Epithelial cell of proximal tubule (primary cell): Measurements from ENCODE around the gene PERM1. TPM values are rescaled to one million over a fixed set of nuclear protein-coding genes. Genes with fewer than 3 reads are reported as not detected.

Source experiments
- DNase-seq: peaks from one replicate; pipeline ENCODE4 v3.0.0-alpha.2; 2011; ENCODE audit warnings: low read depth
- H3K4me3 ChIP-seq: 2 replicates; pipeline ENCODE4 v1.5.1; 2011; ENCODE audit warnings: low read depth, mild to moderate bottlenecking, low read length
- total RNA-seq: library from RNA; depleted of rRNA; stranded (reverse); fragments of >200 nt; gene quantifications from 2 replicates; pipeline ENCODE4 v1.2.3, GENCODE V29; 2015
- TF ChIP-seq, protein P1 (sequence below): conservative IDR thresholded peaks from 2 replicates; pipeline ENCODE4 v1.5.1; 2012; ENCODE audit warnings: low read depth, mild to moderate bottlenecking, low read length

PERM1 gene
- total RNA-seq, 1 donor from 2014 or later = not detected

DNA sequence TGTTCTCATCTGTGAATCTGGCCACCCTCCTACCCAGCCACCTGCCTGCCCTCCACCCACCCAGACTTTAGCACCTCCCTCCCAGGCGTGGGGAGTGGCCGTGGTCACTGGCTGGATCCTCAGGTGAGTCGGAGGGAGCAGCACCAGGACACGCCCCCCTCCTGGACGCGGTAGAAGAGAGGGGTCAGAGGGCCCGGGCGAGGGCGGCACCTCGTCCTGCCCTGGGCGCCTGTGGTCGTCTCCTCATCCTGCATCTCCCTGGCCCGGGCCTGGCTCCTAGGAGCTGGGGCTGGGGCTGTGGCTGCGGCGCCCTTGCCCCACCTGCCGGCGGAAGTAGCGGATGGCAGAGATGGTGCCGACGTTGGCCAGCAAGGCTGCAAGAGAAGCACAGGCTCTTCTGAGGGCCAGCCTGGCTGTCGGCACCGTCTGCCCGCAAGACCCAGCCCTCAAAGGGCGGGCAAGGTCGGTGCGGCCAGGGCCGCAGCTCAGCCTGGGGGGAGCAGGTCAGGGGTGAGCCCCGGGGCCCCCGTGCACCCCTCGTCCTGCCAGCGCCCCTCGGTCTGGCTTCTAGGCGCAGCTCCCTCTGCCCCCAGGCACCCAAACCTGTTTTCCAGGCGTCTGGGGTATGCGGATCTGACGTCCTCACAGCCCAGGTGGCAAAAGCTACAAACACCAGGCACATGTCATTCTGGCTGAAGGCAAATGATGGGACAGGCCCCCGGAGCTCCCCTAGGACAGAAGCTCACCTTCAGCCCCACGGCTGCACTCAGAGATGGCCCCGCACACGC is 5.8 kb downstream of the PERM1 start:
- DNase-seq = no peak
- TF ChIP-seq, protein P1, sequence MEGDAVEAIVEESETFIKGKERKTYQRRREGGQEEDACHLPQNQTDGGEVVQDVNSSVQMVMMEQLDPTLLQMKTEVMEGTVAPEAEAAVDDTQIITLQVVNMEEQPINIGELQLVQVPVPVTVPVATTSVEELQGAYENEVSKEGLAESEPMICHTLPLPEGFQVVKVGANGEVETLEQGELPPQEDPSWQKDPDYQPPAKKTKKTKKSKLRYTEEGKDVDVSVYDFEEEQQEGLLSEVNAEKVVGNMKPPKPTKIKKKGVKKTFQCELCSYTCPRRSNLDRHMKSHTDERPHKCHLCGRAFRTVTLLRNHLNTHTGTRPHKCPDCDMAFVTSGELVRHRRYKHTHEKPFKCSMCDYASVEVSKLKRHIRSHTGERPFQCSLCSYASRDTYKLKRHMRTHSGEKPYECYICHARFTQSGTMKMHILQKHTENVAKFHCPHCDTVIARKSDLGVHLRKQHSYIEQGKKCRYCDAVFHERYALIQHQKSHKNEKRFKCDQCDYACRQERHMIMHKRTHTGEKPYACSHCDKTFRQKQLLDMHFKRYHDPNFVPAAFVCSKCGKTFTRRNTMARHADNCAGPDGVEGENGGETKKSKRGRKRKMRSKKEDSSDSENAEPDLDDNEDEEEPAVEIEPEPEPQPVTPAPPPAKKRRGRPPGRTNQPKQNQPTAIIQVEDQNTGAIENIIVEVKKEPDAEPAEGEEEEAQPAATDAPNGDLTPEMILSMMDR = peak; percentile 66
- H3K4me3 ChIP-seq = peak overlapping the region; percentile 44

DNA sequence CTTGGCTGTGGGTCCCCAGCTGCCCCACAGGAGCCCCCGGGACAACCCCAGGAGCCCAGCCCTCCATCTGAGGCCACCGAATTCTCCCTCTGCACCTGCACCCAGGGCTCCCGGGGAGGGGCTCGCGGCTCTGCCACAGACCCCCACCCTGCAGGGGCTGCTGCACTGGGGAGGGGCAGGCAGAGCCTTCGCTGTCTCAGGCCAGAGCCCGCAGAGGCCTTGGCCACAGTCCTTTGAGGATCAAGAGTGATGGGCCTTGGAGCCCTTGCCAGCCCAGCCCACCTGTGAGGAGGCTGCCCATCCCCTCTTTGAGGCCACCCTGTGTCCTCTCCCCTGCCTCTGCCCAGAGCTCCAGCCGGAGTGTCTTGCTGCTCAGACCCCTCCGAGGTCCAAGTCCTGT is 6.5 kb downstream of the PERM1 start:
- H3K4me3 ChIP-seq = no peak overlapping the region
- no peak for DNase-seq
- TF ChIP-seq, protein P1 = no peak

DNA sequence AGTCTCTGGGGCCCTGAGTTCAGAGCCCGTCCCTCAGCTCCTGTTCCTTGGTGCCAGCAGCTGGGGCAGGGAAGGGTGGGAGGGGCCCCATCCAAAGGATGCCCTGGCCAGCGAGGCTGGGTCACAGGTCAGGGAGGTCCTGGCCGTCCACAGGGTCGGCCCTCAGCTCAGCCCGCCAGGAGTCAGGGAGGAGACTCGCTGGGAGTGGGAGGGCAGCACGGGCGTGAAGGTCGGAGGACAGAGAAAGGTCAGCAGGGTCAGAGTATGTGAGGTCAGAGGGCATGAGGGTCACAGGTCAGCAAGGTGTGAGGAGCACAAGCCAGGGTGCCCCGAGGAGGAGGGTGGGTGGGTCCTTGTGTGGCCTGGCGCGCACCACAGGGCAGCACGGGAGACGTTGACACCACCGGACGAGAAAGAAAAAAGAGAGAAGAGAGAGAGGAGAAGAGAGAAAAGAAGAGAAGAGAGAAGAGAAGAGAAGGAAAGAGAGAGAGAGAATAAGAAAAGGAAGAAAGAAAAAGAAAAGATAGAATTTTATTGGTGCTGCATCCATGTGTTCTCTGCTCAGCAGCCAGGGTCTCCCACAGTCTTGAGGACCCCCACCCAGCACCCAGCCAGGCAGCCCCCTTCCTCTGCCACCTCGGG is 7.1 kb downstream of the PERM1 start:
- TF ChIP-seq, protein P1 = no peak
- no peak for DNase-seq
- no peak overlapping the region for H3K4me3 ChIP-seq

DNA sequence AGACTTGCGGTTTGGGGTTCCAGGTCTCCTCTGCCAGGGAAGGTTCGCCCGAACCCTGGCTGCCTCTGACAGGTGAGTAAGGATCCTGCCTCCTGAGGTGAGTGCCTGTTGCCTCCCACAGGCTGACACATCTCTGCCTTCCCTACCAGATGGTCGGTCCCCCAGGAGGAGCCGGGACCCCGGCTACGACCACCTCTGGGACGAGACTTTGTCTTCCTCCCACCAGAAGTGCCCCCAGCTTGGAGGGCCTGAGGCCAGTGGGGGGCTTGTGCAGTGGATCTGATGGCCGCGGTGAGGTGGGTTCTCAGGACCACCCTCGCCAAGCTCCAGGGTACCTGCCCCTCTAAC is 7.6 kb downstream of the PERM1 start:
- no peak overlapping the region for H3K4me3 ChIP-seq
- no peak for DNase-seq
- TF ChIP-seq, protein P1 = no peak

DNA sequence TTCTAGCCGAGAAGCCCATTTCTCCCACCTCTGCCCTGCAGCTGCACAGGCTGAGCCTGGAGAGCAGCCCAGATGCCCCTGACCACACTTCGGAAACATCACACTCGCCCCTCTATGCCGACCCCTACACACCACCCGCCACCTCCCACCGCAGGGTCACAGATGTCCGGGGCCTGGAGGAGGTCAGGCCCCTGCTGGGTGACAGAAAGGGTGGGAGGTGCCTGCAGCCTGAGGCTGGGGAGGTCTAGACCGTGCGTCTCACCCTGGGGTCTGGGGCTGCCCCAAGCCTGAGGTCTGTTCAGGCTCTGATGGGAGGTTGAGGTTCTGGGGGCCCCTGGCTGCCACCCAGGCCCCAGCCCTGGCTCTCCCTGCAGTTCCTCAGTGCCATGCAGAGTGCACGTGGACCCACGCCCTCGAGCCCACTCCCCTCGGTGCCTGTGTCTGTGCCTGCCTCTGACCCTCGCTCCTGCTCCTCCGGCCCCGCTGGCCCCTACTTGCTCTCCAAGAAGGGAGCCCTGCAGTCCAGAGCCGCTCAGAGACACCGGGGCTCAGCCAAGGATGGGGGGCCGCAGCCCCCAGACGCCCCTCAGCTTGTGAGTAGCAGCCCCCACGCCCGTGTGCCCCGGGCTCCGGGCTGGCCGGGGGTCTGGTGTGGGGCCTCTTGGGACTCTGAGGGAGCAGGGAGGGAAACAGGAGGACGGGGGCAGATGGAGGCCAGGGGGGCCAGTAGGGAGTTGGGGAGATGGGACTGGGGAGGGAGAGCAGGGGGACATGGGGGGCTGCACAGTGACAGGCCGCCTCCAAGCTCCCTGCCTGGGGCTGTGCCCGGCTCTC is 8.2 kb downstream of the PERM1 start:
- no peak overlapping the region for H3K4me3 ChIP-seq
- TF ChIP-seq, protein P1 = no peak
- no peak for DNase-seq

DNA sequence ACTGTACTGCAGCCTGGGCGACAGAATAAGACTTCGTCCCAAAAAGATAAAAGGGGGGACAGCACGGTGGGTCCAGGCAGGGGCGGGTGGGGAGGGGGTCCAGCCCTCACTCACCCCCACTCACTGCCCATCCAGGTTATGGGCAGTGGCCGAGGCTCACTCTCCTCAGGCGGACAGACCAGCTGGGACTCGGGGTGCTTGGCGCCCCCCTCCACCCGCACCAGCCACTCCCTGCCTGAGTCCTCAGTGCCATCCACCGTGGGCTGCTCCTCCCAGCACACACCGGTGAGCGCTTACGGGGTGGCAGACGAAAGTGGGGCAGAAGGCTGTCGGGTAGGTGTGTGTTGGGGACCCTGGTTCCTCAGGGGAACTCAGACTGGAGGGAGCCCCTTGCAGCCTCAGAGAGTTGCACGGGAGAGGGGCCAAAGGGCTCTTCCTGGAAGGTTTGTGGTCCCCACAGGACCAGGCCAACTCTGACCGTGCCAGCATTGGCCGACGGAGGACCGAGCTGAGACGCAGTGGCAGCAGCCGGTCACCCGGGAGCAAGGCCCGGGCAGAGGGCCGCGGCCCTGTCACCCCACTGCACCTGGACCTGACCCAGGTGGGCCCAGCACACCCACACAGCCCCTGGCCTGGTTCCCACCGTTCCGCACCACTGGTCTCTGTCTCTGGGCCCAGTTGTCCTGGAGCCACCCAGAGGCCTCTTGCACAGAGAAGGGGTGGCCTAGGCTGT is 9.0 kb downstream of the PERM1 start:
- no peak for DNase-seq
- TF ChIP-seq, protein P1 = no peak
- no peak overlapping the region for H3K4me3 ChIP-seq
